ENCODE measurements around the gene PLA2G4C.

Gene PLA2G4C

DNA sequence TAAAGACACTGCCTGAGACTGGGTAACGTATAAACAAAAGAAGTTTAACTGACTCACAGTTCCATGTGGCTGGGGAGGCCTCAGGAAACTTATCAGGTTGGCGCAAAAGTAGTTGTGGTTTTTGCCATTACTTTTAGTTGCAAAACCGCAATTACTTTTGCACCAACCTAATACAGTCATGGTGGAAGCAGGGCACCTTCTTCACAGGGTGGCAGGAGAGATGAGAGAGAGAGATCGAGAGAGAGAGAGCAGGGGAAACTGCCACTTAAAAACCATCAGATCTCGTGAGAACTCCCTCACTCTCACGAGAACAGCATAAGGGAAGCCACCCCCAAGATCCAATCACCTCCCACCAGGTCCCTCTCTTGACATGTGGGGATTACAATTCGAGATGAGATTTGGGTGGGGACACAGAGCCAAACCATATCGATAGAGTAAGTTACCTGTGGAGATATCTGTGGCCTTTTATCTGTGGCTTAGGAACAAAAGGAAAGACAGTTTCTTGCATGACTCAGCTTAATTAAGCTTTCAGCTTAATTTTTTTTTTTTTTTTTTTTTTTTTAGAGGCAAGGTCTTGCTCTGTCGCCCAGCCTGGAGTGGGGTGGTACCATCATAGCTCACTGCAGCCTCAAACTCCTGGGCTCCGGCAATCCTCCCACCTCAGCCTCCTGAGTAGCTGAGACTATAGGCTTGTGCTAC is 59.1 kb downstream of the PLA2G4C start:
- DNase-seq, result no peak

GRCh38 chr19:48044561-48044960 is 66.1 kb downstream of the PLA2G4C start:
- no peak for DNase-seq

GRCh38 chr19:48043675-48044258 is 66.8 kb downstream of the PLA2G4C start, which contains the start of gene CABP5:
CABP5 (minus strand) TSS chr19:48044079; CDS start chr19:48043922, 157 bp downstream.
- DNase-seq, result no peak

DNA sequence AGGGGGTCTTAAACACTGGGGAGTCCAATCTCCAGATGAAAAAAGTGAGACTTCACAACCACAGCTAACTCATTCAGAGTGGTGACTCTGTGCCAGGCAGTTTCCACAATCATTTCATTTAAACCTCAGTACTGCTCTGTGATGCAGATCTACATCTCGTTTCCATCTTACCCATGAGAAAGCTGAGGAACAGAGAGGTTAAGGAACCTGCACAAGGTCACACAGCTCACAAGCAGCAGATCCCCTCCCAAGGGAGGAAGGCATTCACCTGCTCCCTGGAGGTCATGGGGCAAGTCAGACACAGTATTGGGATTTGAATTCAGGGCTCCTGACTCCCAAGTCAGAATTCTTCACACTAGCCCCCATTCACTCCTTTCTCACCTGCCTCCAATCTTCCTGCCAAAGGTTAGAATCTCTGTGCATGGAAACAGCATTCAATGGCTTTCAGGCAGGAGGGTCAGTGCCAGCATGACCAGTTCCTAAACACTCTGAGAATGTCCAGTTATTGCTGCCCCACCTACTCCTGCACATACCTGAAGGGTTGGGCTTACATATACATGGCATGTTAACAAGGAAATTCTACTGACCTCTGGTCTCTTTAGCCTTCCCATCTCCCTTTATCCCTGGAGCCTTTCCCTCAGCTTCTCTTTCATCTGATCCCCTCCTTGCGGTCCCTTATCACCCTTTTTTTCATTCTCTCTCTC is 68.6 kb downstream of the PLA2G4C start:
- no peak for DNase-seq

GRCh38 chr19:48036765-48037164 is 73.9 kb downstream of the PLA2G4C start:
- no peak for DNase-seq

GRCh38 chr19:48033604-48034003 is 77.0 kb downstream of the PLA2G4C start:
- no peak for DNase-seq

- DNase-seq, result no peak
Measured at GRCh38 chr19:48030073-48030472, 80.5 kb downstream of the PLA2G4C start.

DNA sequence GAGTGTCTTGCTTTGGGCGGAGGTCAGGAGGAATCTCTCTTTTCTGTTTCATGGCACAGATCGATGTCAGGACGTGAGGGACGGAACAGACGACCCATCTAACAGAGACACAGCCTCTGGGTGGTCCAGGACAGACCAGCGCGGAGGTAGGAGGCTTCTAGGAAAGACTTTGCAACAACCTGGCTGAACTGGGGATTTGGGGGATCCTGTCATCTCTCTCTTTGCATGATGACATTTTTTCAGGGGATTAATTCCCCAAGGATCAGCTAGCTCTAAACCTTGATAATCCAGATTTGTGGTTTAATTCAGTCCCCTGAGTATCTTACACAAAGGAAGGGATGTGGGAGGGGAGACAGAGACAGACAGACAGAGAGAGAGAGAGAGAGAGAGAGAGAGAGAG is 81.2 kb downstream of the PLA2G4C start:
- no peak for DNase-seq

GRCh38 chr19:48025480-48025879 is 85.1 kb downstream of the PLA2G4C start:
- DNase-seq, result no peak

GRCh38 chr19:48023518-48023917 is 87.1 kb downstream of the PLA2G4C start:
- no peak for DNase-seq

DNA sequence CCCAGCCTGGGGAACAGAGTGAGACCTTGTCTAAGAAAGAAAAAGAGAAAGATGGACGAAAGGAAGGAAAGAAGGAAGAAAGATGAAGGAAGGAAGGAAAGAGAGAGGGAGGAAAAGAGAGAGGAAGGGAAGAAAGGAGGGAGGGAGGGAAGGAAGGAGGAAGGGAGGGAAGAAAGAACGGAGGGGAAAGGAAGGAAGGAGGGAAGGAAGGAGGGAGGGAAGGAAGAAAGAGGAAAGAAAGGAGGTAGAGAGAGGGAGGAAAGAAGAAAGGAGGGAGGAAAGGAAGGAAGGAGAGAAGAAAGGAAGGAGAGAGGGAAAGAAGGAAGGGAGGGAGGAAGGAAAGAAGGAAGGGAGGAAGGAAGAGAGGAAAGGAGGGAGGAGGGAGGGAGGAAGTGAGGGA is 87.6 kb downstream of the PLA2G4C start:
- DNase-seq, result no peak

DNA sequence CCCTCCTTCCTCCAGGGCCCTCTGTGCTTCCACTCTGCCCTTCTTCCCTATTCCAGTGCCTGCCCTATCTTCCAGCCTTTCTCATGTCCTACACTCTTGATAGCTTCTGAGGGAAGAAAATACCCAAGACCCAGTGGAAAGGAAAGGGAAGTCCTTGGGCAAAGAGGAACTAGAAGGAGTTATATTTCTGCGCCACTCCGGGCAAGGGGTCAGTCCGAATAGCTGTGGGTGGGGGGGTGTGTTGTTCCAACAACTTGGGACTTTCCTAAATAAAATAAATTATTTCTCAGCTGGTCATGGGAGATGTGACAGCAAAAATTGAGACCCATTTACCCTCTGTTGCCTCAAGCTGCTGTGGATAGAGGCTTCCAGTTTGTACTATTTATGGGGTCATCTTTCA is 89.9 kb downstream of the PLA2G4C start:
- DNase-seq, result no peak

GRCh38 chr19:48010932-48011758 is 99.5 kb downstream of the PLA2G4C start:
- DNase-seq, result no peak

DNA sequence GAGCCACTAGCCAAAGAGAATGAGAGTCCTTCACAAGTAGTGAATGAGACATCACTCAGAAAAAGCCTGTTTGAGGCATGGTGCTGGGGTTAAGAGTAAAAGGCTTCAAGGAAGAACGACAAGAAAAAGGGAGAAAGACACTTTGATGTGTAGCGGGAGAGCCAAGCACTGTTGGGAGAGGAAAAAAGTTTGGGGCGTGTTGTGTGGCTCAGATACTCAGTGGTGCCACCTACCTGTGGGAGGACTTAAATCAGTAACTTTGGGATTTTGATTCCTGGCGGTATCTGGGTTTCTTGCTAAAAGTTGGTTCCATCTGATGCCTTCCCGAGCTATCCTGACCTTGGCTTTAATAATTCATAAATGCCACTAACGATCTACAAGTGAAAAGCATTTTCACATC is 103.9 kb downstream of the PLA2G4C start:
- DNase-seq, result no peak

- no peak for DNase-seq
Measured at GRCh38 chr19:48004236-48004635, 106.4 kb downstream of the PLA2G4C start.

DNA sequence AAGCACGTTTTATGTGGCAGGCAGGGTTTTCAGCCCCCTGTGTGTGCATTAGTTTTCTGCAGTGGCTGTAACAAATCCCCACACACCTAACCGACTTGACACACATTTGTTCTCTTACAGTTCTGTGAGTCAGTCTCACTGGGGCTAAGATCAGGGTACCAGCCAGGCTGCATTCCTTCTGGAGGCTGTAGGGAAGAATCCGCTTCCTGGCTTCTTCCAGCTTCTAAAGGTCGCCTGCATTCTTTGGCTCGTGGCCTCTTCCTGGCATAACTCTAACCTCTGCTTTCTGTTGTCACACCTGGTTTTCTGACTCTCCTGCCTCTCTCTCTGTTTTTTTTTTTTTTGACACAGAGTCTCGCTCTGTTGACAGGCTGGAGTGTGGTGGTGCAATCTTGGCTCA is 109.8 kb downstream of the PLA2G4C start:
- DNase-seq, result no peak

DNA sequence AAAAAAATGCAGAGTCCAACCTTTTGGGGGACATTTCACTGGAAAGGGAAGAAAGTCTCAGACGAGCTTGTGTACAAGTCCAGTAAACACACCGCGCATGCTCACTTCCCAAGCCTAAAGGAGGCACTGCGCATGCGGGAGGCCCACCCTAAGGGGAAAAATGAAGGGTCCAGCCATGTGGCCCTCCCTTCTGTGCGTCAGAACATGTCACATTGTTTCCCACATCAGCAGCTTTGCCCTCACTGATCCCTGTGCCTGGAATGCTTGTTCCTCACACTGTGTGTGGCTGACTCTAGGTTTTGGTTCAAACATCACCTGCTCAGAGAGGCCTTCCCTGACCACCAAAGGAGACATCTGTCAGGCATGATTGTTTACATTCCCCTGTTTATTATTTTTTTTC is 111.8 kb downstream of the PLA2G4C start:
- DNase-seq, result no peak

Data from HCEC 1CT (cell line).